Measurements from ENCODE around the gene PKD1L1. TPM values are rescaled to one million over a fixed set of nuclear protein-coding genes. Genes with fewer than 3 reads are reported as not detected.
A peak's percentile ranks its signal among the peaks of the same experiment; 100 is the strongest.

The PKD1L1 gene
- total RNA-seq, 2 donors from 2014 or later, result 0.13 to 0.20 TPM

GRCh38 chr7:47836503-47837202 is 111.6 kb downstream of the PKD1L1 start:
- peaks cover 3% of the 10 kb centered on the region for H3K27me3 Mint-ChIP-seq (ENCODE audit: insufficient read depth)
- Histone ChIP-seq H3K27me3 (ENCODE audit: control insufficient read depth, insufficient read depth, low read length, poor library complexity, severe bottlenecking) (no peaks in the 10 kb centered on the region), H3K36me3 (ENCODE audit: control insufficient read depth, insufficient read depth, low read length) (no peaks in the 10 kb centered on the region), H3K4me1 (ENCODE audit: control insufficient read depth, insufficient read depth, low read length) (no peaks in the 10 kb centered on the region), H3K9ac (ENCODE audit: extremely low read depth, low read length, poor library complexity, severe bottlenecking) (no peak overlapping the region), H3K27ac (ENCODE audit: low read depth, low read length) (no peak overlapping the region), H3K4me3 (ENCODE audit: low read length) (no peak overlapping the region), H3K9me3 (ENCODE audit: control insufficient read depth, low read length) (no peaks in the 10 kb centered on the region)
- H3K9me3 Mint-ChIP-seq, result no peaks in the 10 kb centered on the region
- 91 to 96% methylated on average over 15 to 19 of the region's 19 CpGs for WGBS, 2 experiments (ENCODE audit: insufficient coverage in 1 of 2, insufficient read length in 1 of 2)
- no peak for DNase-seq
- no peaks in the 10 kb centered on the region for H3K4me1 Mint-ChIP-seq
- H3K27ac Mint-ChIP-seq, result no peak overlapping the region
- no peak for TF ChIP-seq CTCF (conservative IDR thresholded peaks at IDR 0.05)
- no peaks in the 10 kb centered on the region for H3K36me3 Mint-ChIP-seq (ENCODE audit: low read depth)
- no peak overlapping the region for H3K4me3 Mint-ChIP-seq

GRCh38 chr7:47836080-47836479 is 112.2 kb downstream of the PKD1L1 start:
- Histone ChIP-seq H3K36me3 (ENCODE audit: control insufficient read depth, insufficient read depth, low read length) (no peaks in the 10 kb centered on the region), H3K27me3 (ENCODE audit: control insufficient read depth, insufficient read depth, low read length, poor library complexity, severe bottlenecking) (no peaks in the 10 kb centered on the region), H3K9me3 (ENCODE audit: control insufficient read depth, low read length) (no peaks in the 10 kb centered on the region), H3K4me3 (ENCODE audit: low read length) (no peak overlapping the region), H3K27ac (ENCODE audit: low read depth, low read length) (no peak overlapping the region), H3K9ac (ENCODE audit: extremely low read depth, low read length, poor library complexity, severe bottlenecking) (no peak overlapping the region), H3K4me1 (ENCODE audit: control insufficient read depth, insufficient read depth, low read length) (no peaks in the 10 kb centered on the region)
- WGBS, 2 experiments (ENCODE audit: insufficient coverage in 1 of 2, insufficient read length in 1 of 2), result 83 to 96% methylated on average over 6 to 11 of the region's 11 CpGs
- Mint-ChIP-seq H3K27me3 (ENCODE audit: insufficient read depth) (peaks cover 3% of the 10 kb centered on the region), H3K9me3 (no peaks in the 10 kb centered on the region), H3K36me3 (ENCODE audit: low read depth) (no peaks in the 10 kb centered on the region), H3K4me1 (no peaks in the 10 kb centered on the region), H3K4me3 (no peak overlapping the region), H3K27ac (no peak overlapping the region)
- no peak for TF ChIP-seq CTCF (conservative IDR thresholded peaks at IDR 0.05)
- peak; percentile 18 for DNase-seq

- Mint-ChIP-seq H3K36me3 (ENCODE audit: low read depth) (no peaks in the 10 kb centered on the region), H3K4me1 (no peaks in the 10 kb centered on the region), H3K9me3 (no peaks in the 10 kb centered on the region), H3K27ac (no peak overlapping the region), H3K4me3 (no peak overlapping the region), H3K27me3 (ENCODE audit: insufficient read depth) (no peaks in the 10 kb centered on the region)
- H3K27me3 ChIP-seq (ENCODE audit: control insufficient read depth, insufficient read depth, low read length, poor library complexity, severe bottlenecking), result no peaks in the 10 kb centered on the region
- no peak for TF ChIP-seq CTCF (conservative IDR thresholded peaks at IDR 0.05)
- H3K9me3 ChIP-seq (ENCODE audit: control insufficient read depth, low read length), result no peaks in the 10 kb centered on the region
- peak; percentile 37 for DNase-seq
- H3K9ac ChIP-seq (ENCODE audit: extremely low read depth, low read length, poor library complexity, severe bottlenecking), result no peak overlapping the region
- H3K27ac ChIP-seq (ENCODE audit: low read depth, low read length), result no peak overlapping the region
- H3K4me3 ChIP-seq (ENCODE audit: low read length), result no peak overlapping the region
- no peaks in the 10 kb centered on the region for H3K4me1 ChIP-seq (ENCODE audit: control insufficient read depth, insufficient read depth, low read length)
- H3K36me3 ChIP-seq (ENCODE audit: control insufficient read depth, insufficient read depth, low read length), result no peaks in the 10 kb centered on the region
- 90 to 94% methylated on average over 6 to 8 of the region's 8 CpGs for WGBS, 2 experiments (ENCODE audit: insufficient coverage in 1 of 2, insufficient read length in 1 of 2)
Measured at GRCh38 chr7:47833211-47833610, 115.1 kb downstream of the PKD1L1 start.
